Gastroesophageal sphincter (tissue), 4 donors: ENCODE data around the gene GPD1. TPM values are rescaled to one million over a fixed set of nuclear protein-coding genes. Genes with fewer than 3 reads are reported as not detected.

ENCODE experiments used
- ATAC-seq: fragments of 150-250 bp; one replicate; pipeline ENCODE4 v1.9.1; 2016; ENCODE audit warnings: mild to moderate bottlenecking, moderate library complexity
- H3K27ac ChIP-seq, 4 donors: fragments of 200-600 bp; sonication (generic) in 3 of 4; 1 replicate in 3 of 4; 2 replicates in 1 of 4; pipeline ENCODE4 v1.5.1; 2016 to 2019
- H3K27me3 ChIP-seq: fragments of 200-600 bp; sonication (generic); one replicate; pipeline ENCODE4 v1.5.1; 2019
- H3K36me3 ChIP-seq, 2 donors: fragments of 200-600 bp; sonication (generic); one replicate each; pipeline ENCODE4 v1.5.1; 2019; ENCODE audit warnings: control low read depth in 1 of 2
- H3K4me1 ChIP-seq, 3 donors: fragments of 200-600 bp; sonication (generic); 1 replicate in 2 of 3; 2 replicates in 1 of 3; pipeline ENCODE4 v1.5.1; 2016 to 2019; ENCODE audit warnings: control low read depth in 2 of 3
- H3K4me3 ChIP-seq, 2 donors: fragments of 200-600 bp; sonication (generic); one replicate each; pipeline ENCODE4 v1.5.1; 2019; ENCODE audit warnings: mild to moderate bottlenecking in 1 of 2, moderate library complexity in 1 of 2
- H3K9me3 ChIP-seq, 3 donors: fragments of 200-600 bp; sonication (generic); one replicate each; pipeline ENCODE4 v1.5.1; 2017 to 2019; ENCODE audit warnings: control low read depth in 2 of 3
- CTCF ChIP-seq, 4 experiments: fragments of 200-600 bp in 2 of 4; fragments of 450-650 bp in 2 of 4; sonication (generic) in 1 of 4; IDR thresholded peaks; one replicate each; pipeline ENCODE4 v1.5.1; 2017 to 2019; ENCODE audit warnings: antibody characterized with exemption in 4 of 4, mild to moderate bottlenecking in 2 of 4, moderate library complexity in 2 of 4
- EP300 ChIP-seq: sonication (generic); formaldehyde crosslinking; IDR thresholded peaks from one replicate; pipeline ENCODE4 v1.6.1; 2017; ENCODE audit warnings: antibody characterized with exemption, mild to moderate bottlenecking
- POLR2A ChIP-seq, 2 donors: fragments of 450-650 bp; IDR thresholded peaks; one replicate each; pipeline ENCODE4 v1.6.1; 2017; ENCODE audit warnings: antibody characterized with exemption in 2 of 2, mild to moderate bottlenecking in 2 of 2, moderate library complexity in 1 of 2
- POLR2AphosphoS5 ChIP-seq: sonication (generic); formaldehyde crosslinking; IDR thresholded peaks from one replicate; pipeline ENCODE4 v1.6.1; 2017; ENCODE audit warnings: antibody characterized with exemption
- WGBS, 2 donors: methylation state at CpG; one replicate each; pipeline ENCODE4 v1.1.5; 2018; ENCODE audit warnings: low coverage in 1 of 2; 5-methylcytosine and 5-hydroxymethylcytosine counted together
- total RNA-seq, 4 donors: library from RNA; depleted of rRNA; stranded (reverse); fragments of >200 nt; gene quantifications; one replicate each; pipeline ENCODE4 v1.1.0, GENCODE V29; 2016

Gene GPD1
- total RNA-seq, 4 donors from 2014 or later, result 0.08 to 49.5 (median 1.3) TPM

GRCh38 chr12:50102646-50103309, 1.0 kb upstream of the GPD1 start:
- Histone ChIP-seq H3K36me3 (peaks cover 0 to 37% of the 10 kb centered on the region in 2 donors), H3K4me1 (peaks cover 0 to 23% (median 10%) of the 10 kb centered on the region in 3 donors), H3K27ac (peak overlapping the region in 3 of 4 donors; percentile 12 to 28 (median 24)), H3K4me3 (no peak overlapping the region), H3K27me3 (no peaks in the 10 kb centered on the region), H3K9me3 (no peaks in the 10 kb centered on the region)
- 77% methylated on average over 4 of the region's 8 CpGs; no CpG with 5 or more reads in 1 of the 2 donors for WGBS, 2 donors
- no peak for TF ChIP-seq POLR2A (IDR thresholded peaks at IDR 0.05)
- no peak for TF ChIP-seq EP300
- TF ChIP-seq POLR2AphosphoS5, result no peak
- TF ChIP-seq CTCF (IDR thresholded peaks at IDR 0.05), result no peak
- ATAC-seq, result no peak

GRCh38 chr12:50103351-50103750, 457 bp upstream of the GPD1 start:
- no peak for TF ChIP-seq CTCF (IDR thresholded peaks at IDR 0.05)
- no peak for TF ChIP-seq POLR2AphosphoS5
- no peak for TF ChIP-seq POLR2A (IDR thresholded peaks at IDR 0.05)
- TF ChIP-seq EP300, result no peak
- 80% methylated on average over 2 of the region's 2 CpGs; no CpG with 5 or more reads in 1 of the 2 donors for WGBS, 2 donors
- H3K27me3 ChIP-seq, result no peaks in the 10 kb centered on the region
- peaks cover 0 to 23% (median 10%) of the 10 kb centered on the region in 3 donors for H3K4me1 ChIP-seq
- H3K9me3 ChIP-seq, result no peaks in the 10 kb centered on the region
- no peak for ATAC-seq
- no peak overlapping the region for H3K4me3 ChIP-seq
- H3K36me3 ChIP-seq, result peaks cover 0 to 31% of the 10 kb centered on the region in 2 donors
- H3K27ac ChIP-seq, result peak overlapping the region in 3 of 4 donors; percentile 21 to 28 (median 24)

- no CpG with 5 or more reads among the region's 14 CpGs for WGBS, 2 donors
- peaks cover 0 to 30% (median 10%) of the 10 kb centered on the region in 3 donors for H3K4me1 ChIP-seq
- H3K27ac ChIP-seq, result no peak overlapping the region
- no peaks in the 10 kb centered on the region for H3K27me3 ChIP-seq
- ATAC-seq, result peak; percentile 33
- H3K36me3 ChIP-seq, result peaks cover 0 to 18% of the 10 kb centered on the region in 2 donors
- H3K4me3 ChIP-seq, result peak overlapping the region in 1 of 2 donors; percentile 17
- no peak for TF ChIP-seq CTCF (IDR thresholded peaks at IDR 0.05)
- H3K9me3 ChIP-seq, result no peaks in the 10 kb centered on the region
These were observed 884 bp downstream of the GPD1 start for GRCh38 chr12:50104417-50105366.

GRCh38 chr12:50105913-50106450, 2.2 kb downstream of the GPD1 start:
- H3K27me3 ChIP-seq, result no peaks in the 10 kb centered on the region
- no peak overlapping the region for H3K27ac ChIP-seq
- H3K4me1 ChIP-seq, result peaks cover 0 to 43% (median 19%) of the 10 kb centered on the region in 3 donors
- ATAC-seq, result no peak
- peaks cover 0 to 5% of the 10 kb centered on the region in 2 donors for H3K36me3 ChIP-seq
- TF ChIP-seq EP300 (no peak), CTCF (IDR thresholded peaks at IDR 0.05) (no peak), POLR2A (IDR thresholded peaks at IDR 0.05) (no peak), POLR2AphosphoS5 (no peak)
- no peaks in the 10 kb centered on the region for H3K9me3 ChIP-seq
- WGBS, 2 donors, result 88 to 93% methylated on average over 6 to 7 of the region's 12 CpGs
- H3K4me3 ChIP-seq, result no peak overlapping the region
